HG03457 (cell line): ENCODE data around the gene COQ8B.
A peak's percentile ranks its signal among the peaks of the same experiment; 100 is the strongest.
"Not testable (repeated sequence)": the region's sequence is repeated elsewhere in the genome, so short reads cannot be mapped to it uniquely, and the experiment has no call there.

Experiments used
- ATAC-seq: cut with Tn5 transposase; IDR thresholded peaks from one replicate; pipeline ENCODE4 v1.9.1; 2021; ENCODE audit warnings: moderate number of reproducible peaks; ENCODE audit not compliant: unreplicated experiment

The COQ8B gene

DNA sequence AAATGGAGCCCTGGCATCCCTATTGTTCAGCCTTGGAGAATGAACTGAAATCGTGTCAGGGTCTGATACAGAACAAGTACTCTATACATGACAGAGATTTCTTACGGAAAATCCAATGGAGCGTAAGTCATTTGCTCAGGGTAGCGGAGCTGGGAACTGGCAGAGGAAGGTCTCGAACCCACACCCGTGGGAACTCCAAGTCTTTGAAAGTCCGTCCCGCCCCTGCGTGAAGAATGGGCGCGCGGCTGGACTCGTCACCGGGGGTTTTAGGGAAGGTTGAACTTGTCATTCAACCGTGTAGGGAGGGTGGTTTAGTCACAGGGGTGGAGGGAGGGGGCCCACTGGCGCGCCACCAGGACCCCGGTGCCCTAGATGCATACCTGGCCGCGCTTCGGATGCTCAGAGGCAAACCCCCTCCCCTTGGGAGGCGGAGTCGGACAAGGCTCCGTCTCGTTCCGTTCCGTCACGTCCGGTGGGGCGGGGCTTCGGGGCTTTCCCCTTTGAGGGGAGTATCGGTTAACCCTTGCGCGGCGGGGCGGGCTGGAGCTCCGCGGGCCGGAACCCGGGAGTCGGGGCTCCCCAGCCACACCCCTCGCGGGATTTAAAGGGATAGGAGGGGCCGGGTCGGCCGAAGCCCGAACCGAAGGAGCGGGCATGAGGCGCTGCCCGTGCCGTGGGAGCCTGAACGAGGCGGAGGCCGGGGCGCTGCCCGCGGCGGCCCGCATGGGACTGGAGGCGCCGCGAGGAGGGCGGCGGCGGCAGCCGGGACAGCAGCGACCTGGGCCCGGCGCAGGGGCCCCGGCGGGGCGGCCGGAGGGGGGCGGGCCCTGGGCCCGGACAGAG lies at the start of gene COQ8B, which contains the start of gene ITPKC:
COQ8B (minus strand) TSS at position 405 of the 843 bp plus-strand sequence. CDS start 2,254 bp downstream, outside the sequence.
ITPKC (plus strand) TSS at position 631 of the 843 bp plus-strand sequence; CDS start at position 655, 24 bp downstream.
- ATAC-seq: peak; percentile 65

DNA sequence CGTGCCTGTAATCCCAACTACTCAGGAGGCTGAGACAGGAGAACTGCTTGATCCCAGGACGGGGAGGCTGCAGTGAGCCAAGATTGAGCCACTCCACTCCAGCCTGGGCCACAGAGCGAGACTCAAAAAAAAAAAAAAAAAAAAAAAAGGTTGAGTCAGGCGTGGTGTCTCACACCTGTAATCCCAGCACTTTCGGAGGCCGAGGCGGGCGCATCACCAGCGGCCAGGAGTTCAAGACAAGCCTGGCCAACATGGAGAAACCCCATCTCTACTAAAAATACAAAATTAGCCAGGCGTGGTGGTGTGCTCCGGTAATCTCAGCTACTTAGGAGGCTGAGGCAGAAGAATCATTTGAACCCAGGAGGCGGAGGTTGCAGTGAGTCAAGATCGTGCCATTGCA lies 49.7 kb upstream of the COQ8B start:
- ATAC-seq: not testable (repeated sequence)

DNA sequence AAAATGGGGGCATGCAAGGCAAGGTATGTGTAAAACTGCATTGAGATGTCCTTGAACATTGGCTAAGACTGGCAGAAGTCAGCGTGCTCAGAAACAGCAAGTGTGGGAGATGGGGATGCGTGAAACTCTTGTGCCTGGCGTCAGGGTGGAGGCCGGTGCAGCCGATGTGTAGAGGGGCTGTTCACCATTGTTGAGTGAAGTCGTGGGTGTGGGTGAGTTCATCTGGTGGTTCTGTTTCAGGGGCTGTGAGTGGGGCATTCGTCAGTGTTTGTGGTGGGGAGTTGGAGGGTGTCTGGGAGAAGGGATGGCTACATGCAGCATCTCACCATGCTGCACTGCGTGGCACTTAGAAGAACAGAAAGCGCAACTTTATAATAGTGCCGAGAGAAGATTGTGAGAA lies 47.3 kb upstream of the COQ8B start:
- ATAC-seq: no peak

DNA sequence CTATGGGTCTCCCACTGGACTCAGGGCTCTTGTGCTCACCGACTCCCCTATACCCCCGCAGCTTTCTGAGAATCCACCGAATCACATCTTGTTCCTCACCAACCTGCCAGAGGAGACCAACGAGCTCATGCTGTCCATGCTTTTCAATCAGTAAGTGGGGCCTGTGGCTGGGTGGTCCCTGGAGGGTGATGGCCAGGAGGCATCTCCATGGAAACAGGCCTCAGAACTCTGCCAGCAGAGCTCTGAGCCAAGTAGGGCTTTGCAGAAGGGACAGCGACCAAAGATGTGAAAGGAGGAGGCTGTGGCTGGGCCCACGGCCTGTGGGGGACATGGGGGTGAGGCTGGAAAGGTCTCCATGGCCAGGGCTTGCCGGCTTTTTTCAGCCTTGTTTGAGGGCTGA lies 46.8 kb upstream of the COQ8B start:
- no peak for ATAC-seq

DNA sequence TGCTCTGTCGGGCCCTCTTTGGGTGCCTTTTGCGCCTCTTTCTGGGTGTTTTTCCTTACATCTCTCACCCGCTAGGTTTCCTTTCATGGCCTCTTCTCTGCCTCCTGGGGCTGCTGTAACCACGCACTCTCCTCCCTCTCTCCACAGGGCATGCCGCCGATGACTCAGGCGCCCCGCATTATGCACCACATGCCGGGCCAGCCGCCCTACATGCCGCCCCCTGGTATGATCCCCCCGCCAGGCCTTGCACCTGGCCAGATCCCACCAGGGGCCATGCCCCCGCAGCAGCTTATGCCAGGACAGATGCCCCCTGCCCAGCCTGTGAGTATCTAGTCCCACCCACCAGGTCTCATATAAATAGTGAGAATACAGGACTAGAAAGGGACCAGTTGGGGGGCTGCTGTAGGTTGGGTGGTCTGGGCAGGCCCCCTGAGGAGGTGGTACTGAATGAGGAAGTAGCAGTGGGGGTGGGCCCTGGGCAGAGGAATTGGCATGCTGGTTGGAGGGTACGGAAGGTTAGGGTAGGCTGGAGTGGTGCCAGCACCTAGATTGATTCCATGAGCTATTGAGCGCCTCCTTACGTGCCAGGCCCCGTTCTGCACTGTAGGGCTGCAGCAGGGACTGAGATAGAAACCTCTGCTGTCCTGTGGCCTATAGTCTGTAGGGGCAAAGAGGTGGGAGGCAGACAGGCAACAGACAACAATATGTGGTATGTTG lies 46.2 kb upstream of the COQ8B start:
- no peak for ATAC-seq

DNA sequence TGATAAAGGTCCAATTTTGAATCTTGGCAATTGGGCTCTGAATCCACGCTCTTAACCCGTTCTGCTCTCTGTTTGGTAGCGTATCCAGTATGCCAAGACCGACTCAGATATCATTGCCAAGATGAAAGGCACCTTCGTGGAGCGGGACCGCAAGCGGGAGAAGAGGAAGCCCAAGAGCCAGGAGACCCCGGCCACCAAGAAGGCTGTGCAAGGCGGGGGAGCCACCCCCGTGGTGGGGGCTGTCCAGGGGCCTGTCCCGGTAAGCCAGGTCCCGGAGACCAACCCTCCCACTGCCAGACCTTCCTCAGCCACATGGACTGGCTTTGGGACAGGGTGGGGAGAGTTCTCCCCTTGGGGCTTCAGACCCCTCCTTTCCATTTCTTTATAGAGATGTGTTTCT lies 42.7 kb upstream of the COQ8B start:
- no peak for ATAC-seq

DNA sequence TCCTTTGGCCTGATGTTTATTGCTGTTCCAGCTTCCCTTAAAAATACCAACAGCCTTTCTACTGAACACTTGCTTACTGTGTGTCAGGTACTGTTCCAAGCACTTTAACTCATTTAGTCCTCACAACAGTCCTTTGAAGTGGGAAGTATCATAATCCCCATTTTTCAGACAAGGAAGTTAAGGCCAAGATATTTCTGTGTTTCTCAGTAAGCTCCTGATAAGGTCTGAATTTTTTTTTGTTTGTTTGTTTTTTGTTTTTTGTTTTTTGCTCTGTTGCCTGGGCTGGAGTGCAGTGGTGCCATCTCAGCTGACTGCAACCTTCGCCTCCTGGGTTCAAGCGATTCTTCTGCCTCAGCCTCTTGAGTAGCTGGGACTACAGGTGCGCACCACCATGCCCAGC lies 41.8 kb upstream of the COQ8B start:
- ATAC-seq: no peak

DNA sequence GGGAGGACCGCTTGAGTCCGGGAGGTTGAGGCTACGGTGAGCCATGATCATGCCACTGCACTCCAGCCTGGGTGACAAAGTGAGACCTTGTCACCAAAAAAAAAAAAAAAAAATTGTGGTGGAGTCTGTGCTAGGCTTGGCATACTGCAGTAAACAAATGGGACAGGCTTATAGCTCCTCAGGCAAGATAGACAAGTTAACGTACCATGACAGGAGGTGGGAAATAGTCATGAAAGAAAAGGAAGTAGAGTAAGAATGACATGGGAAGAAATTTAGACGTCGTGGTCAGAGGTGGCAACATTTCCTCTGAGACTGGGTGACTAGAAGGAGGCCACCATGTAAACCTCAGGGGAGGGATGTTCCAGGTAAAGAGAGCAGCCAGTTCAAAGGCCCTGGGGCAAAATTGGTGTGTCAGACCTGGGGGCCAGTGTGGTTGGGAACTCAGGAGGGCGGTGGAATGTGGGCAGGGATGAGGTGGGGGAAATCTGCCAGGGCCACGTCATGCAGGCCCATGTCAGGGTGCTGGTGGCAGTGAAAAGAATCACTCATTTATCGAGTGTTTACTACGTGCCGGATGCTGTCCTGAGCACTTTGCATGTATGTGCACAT lies 39.9 kb upstream of the COQ8B start:
- ATAC-seq: no peak

DNA sequence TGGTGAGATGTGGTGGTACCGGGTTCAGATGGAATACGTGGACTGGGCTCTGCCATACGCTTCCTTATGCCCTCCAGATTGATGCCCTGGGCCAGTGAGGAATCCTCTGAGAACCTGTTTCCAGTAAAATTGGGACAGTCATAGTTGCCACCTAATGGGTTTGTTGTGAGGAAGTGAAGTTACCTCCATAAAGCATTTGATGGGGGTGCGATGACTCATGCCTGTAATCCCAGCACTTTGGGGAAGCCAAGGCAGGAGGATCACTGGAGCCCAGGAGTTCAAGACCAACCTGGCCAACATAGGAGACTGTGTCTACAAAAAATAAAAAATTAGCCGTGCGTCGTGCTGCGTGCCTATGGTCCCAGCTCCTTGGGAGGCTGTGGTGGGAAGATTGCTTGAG lies 39.1 kb upstream of the COQ8B start:
- ATAC-seq: no peak

DNA sequence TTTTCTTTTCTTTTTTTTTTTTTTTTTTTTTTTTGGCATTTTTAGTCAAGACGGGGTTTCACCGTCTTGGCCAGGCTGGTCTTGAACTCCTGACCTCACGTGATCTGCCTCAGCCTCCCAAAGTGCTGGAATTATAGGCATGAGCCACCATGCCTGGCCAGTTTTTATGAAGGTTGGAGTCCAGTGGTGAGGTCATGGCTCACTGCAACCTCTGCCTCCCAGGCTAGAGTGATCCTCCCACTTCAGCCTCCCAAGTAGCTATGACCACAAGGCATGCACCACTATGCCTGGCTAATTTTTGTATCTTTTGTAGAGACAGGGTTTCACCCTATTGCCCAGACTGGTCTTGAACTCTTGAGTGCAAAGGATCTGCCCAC lies 38.5 kb upstream of the COQ8B start:
- ATAC-seq: no peak

DNA sequence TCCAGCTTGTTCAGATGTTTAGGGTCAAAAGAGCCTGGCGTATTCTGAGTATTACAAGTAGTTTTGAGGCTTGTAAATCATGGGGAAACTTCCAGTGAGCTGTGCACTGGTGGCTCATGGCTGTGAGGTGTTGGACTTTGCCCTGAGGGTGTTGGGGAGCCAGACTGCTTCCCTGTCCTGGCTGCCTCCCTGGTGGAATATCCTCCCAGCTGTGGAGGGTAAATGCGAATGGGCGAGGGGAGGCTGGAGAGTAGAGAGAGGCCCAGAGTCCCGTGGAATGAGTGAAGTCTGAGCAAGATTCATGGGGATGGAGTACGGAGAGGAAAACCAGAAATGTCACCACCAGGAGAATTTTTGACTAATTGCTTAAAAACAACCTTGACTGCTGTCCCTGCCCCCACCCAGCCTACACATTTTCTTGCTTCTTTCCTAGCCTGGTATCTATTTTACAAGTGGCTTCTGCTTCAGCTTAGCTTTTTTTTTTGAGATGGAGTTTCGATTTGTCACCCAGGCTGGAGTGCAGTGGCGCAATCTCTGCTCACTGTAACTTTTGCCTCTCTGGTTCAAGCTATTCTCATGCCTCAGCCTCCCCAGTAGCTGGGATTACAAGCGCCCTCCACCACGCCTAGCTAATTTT lies 38.0 kb upstream of the COQ8B start:
- ATAC-seq: no peak

DNA sequence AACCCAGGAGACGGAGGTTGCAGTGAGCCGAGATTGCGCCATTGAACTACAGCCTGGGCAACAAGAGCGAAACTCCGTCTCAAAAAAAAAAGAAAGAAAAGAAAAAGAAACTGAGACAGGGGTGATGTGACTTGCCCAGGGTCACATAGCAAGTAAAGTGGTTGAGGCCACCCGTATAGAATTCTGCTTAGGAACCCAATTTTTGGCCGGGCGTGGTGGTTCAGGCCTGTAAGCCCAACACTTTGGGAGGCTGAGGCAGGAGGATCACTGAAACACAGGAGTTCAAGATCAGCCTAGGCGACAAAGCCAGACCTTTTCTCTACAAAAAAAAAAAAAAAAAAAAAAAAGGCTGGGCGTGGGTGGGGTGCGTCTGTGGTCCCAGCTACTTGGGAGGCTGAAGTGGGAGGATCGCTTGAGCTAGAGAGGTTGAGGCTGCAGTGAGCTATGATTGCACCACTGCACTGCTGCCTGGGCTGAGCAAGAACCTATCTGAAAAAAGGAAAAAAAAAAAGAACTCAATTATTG lies 35.6 kb upstream of the COQ8B start:
- no peak for ATAC-seq

DNA sequence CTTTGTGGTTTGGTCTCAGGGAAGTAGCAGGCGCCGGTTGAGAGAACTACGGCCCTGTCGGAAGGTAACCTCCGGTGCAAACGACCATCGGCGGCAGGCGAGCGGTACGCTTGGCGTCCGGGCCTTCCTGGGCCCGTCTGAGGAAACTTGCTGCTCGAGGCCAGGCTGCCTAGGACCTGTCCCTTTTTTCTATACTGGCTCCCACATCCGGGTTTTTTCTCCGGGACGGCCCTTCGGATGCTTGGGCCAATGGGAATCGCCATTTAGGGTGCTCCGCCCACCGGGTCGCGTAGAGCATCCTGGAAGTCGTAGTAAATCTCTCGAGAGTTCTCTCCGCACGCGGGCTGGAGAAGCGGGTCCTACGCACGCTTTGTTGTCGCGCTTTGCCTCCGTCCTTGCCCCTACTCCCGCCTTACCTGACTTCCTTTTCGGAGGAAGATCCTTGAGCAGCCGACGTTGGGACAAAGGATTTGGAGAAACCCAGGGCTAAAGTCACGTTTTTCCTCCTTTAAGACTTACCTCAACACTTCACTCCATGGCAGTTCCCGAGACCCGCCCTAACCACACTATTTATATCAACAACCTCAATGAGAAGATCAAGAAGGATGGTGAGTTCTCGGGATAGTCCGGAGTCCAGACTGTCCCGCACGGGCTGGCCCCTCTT lies 34.3 kb upstream of the COQ8B start, which contains the start of gene SNRPA:
SNRPA (plus strand) TSS at position 330 of the 664 bp plus-strand sequence; CDS start at position 536, 206 bp downstream.
- ATAC-seq: peak; percentile 43

DNA sequence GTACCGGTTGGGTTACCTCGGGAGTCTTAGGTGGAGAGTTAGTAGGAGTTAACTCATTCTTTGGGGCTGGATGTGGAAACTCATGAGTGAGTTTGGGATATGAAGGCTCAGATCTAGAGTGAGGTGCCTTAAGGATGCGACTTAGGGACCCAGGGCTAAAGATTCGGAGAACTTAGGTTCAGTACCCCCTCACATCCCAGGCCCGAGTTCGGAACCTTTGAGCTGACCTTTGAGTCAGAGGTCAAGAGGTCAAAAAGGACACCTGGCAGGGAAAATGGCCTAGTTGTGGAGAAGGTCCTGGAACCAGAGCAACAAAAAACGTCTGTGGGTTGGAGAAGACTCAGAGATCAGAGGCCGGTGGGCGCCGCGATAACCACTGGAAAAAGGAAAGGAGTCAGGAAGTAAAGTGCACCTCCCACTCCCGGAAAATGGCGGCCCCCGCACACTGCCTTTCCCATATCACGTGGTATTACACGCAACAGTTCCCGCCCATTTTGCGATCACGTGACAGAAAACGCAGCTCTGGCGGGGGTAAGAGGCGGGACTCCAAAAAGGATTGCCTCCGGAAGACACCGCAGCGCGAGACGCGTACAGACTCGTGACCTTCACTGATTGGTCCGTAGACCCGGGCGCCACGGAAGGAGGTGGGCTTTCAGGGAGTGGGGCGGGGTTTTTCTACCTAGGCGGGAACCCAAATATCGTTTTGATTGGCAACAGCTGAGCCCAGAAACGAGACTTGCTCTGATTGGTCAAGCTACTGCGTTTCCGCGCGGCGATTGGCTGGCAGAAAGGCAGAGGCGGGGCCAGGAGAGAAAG lies 33.6 kb upstream of the COQ8B start, which contains the start of gene ACTMAP:
ACTMAP (minus strand) TSS at position 420 of the 816 bp plus-strand sequence. CDS start 674 bp downstream, outside the sequence.
- peak; percentile 65 for ATAC-seq

DNA sequence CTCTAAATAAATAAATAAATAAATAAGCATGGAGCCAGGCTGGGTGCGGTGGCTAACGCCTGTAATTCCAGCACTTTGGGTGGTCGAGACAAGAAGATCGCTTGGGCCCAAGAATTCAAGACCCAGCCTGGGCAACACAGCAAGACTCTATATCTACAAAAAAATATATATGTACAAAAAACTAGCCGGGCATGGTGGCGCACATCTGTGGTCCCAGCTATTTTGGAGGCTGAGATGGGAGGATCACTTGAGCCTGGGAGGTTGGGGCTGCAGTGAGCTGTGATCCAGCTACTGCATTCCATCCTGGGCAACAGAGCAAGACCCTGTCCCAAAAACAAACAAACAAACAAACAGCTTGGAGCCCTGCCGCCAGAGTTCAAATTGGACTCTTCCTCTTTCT lies 30.9 kb upstream of the COQ8B start:
- ATAC-seq: no peak

DNA sequence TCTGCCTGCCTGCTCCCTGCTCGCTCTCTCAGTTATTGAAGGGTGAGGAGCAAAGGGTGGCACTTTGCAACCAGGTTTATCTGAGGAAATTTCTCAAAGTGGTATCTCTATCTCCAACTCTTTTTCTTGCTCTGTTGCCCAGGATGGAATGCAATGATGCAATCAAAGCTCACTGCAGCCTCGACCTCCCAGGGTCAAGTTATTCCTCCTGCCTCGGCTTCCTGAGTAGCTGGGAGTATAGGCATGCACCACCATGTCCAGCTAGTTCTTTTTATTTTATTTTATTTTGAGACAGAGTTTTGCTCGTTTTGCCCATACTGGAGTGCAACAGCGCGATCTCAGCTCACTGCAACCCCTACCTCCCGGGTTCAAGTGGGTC lies 28.7 kb upstream of the COQ8B start:
- no peak for ATAC-seq

DNA sequence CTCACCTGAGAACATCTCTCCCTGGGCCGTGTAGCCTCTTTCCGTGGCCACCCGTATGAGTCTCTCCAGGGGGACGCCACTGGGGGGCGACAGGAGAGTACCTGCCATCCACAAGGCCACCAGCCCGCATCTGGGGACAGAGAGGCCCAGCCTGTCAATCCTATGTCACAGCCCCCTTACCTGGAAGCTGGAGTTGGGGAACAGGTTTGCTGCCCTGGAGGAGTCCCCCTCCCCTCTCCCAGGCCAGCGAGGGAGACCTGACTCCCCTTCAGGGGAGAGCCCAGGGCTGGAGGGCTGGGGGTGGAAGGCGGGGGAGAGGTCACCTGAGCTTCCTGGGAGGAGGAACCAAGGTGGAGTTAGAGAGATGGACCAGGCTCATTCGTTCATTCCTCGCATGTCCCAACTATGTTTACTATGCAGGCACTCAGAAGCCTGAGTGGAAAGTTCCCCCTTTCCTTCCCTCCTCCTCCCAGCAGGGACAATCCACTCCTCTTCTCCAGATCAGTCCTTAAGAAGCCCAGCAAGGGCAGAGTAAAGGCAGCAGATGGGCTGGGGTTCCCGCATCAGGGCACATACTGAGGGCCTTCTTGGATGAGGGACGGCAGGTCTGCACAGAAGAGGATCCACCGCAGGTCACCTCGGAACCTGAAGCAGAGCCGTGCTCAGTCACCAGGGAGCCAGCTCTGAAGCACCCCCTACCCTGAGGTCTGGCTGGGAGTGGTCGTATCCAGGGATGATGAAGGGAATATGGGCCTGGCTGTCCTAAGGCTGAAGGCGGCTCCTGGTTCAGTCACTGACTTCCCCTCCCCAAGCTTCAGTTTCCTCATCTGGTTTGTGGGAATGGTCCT lies 28.1 kb upstream of the COQ8B start:
- ATAC-seq: no peak

DNA sequence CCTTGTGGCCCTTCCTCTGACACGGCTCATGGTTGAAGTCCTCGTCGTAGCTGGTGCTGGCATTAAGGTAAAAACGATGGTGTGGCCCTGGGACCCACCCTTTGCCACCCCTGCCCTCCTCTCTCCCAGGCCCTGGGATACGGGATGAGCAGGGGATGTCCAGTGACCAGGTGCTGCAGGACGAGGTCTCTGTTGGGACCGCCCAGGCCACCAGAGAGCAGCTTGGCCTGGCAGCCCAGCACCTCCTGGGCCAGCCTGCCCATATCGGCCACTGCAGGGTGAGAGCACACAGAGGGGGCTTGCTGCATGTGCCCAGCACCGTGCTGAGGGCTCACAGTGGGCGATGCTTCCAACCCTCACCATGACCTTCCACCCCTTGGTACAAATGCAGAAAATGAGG lies 27.2 kb upstream of the COQ8B start:
- ATAC-seq: no peak
